T-cell (primary cell): ENCODE measurements around the gene UBAP1L. TPM values are rescaled to one million over a fixed set of nuclear protein-coding genes. Genes with fewer than 3 reads are reported as not detected.
A peak's percentile ranks its signal among the peaks of the same experiment; 100 is the strongest.

ENCODE experiments used
- ATAC-seq, 4 experiments: fragments of 200-7000 bp in 3 of 4; fragments of 150-1000 bp in 1 of 4; cut with Tn5 transposase; replicated peaks in 1 of 4; 1 replicate in 3 of 4; 2 replicates in 1 of 4; pipeline ENCODE4 v1.10.0; 2021; ENCODE audit warnings: moderate library complexity in 3 of 4, mild to moderate bottlenecking in 2 of 4, moderate number of reproducible peaks in 1 of 4
- CTCF ChIA-PET, 2 donors: fragments of 300-600 bp; sonication (Branson Sonifier 250); formaldehyde crosslinking; loops; one replicate each; lab custom pipeline; 2022; ENCODE audit warnings: antibody characterized with exemption in 2 of 2; lab: Charles Lee
- POLR2A ChIA-PET, 2 donors: fragments of 300-600 bp; sonication (Branson Sonifier 250); formaldehyde crosslinking; loops; one replicate each; lab custom pipeline; 2022; ENCODE audit warnings: antibody characterized with exemption in 2 of 2; lab: Charles Lee
- DNase-seq, 35 experiments: peaks; one replicate each; pipeline versions ENCODE4 v3.0.0 to v3.0.0-alpha.2; 2013 to 2023
- H3K27ac ChIP-seq: one replicate; pipeline ENCODE4 v1.5.1; 2013; ENCODE audit warnings: low read length
- H3K27me3 ChIP-seq, 2 experiments: replicated peaks in 1 of 2; 1 replicate in 1 of 2; 2 replicates in 1 of 2; pipeline versions ENCODE4 v1.6.1 to v1.7.0; 2013; ENCODE audit warnings: low read length in 1 of 2, mixed read lengths in 1 of 2; ENCODE audit not compliant: control insufficient read depth in 2 of 2, insufficient read depth in 2 of 2; ENCODE audit errors: extremely low read depth in 1 of 2
- H3K36me3 ChIP-seq, 2 donors: 1 replicate in 1 of 2; 2 replicates in 1 of 2; pipeline versions ENCODE4 v1.6.1 to v1.7.0; 2013; ENCODE audit warnings: low read length in 1 of 2; ENCODE audit not compliant: control insufficient read depth in 2 of 2, insufficient read depth in 1 of 2; ENCODE audit errors: extremely low read depth in 1 of 2
- H3K4me1 ChIP-seq, 2 experiments: 1 replicate in 1 of 2; 2 replicates in 1 of 2; pipeline versions ENCODE4 v1.6.1 to v1.7.0; 2013; ENCODE audit warnings: low read length in 2 of 2, mixed read lengths in 1 of 2; ENCODE audit not compliant: insufficient read depth in 2 of 2, control insufficient read depth in 1 of 2; ENCODE audit errors: extremely low read depth in 1 of 2
- H3K4me3 ChIP-seq, 2 donors: 1 replicate in 1 of 2; 2 replicates in 1 of 2; pipeline versions ENCODE4 v1.5.1 to v1.7.0; 2013; ENCODE audit warnings: mild to moderate bottlenecking in 2 of 2, low read length in 1 of 2, moderate library complexity in 1 of 2; ENCODE audit not compliant: control insufficient read depth in 1 of 2; ENCODE audit errors: extremely low read depth in 1 of 2
- H3K9me3 ChIP-seq: 2 replicates; pipeline ENCODE4 v1.7.0; 2013
- H3K27ac Mint-ChIP-seq, 2 donors: one replicate each; pipeline ENCODE4 v1.8.0; 2020 to 2021; ENCODE audit warnings: mild to moderate bottlenecking in 2 of 2, mixed read lengths in 2 of 2
- H3K27me3 Mint-ChIP-seq, 2 donors: one replicate each; pipeline ENCODE4 v1.8.0; 2021 to 2022; ENCODE audit warnings: mixed read lengths in 2 of 2
- H3K36me3 Mint-ChIP-seq: one replicate; pipeline ENCODE4 v1.8.0; 2021; ENCODE audit warnings: mixed read lengths
- H3K4me1 Mint-ChIP-seq, 3 donors: one replicate each; pipeline ENCODE4 v1.8.0; 2020 to 2022; ENCODE audit warnings: mixed read lengths in 3 of 3, mild to moderate bottlenecking in 1 of 3
- H3K4me3 Mint-ChIP-seq, 3 donors: one replicate each; pipeline ENCODE4 v1.8.0; 2020 to 2022; ENCODE audit warnings: mild to moderate bottlenecking in 3 of 3, mixed read lengths in 3 of 3, moderate library complexity in 3 of 3
- H3K9me3 Mint-ChIP-seq, 3 donors: one replicate each; pipeline ENCODE4 v1.8.0; 2020 to 2022; ENCODE audit warnings: mixed read lengths in 3 of 3
- WGBS: methylation state at CpG from one replicate; pipeline ENCODE4 v1.1.5; 2013; ENCODE audit warnings: missing lambda C conversion rate; ENCODE audit not compliant: insufficient coverage; 5-methylcytosine and 5-hydroxymethylcytosine counted together
- total RNA-seq, 35 experiments: library from RNA in 6 of 35; stranded (reverse) in 6 of 35; fragments of 120-200 nt in 1 of 35; gene quantifications; one replicate each; pipeline versions ENCODE4 v1.2.1 to v1.2.4 and lab custom pipeline; 2013 to 2026

Gene UBAP1L
- total RNA-seq, 5 donors from 2014 or later (not counting 1 experiment from before 2014, with no cell fraction given), result 12.5 to 15.1 (median 13.2) TPM

DNA sequence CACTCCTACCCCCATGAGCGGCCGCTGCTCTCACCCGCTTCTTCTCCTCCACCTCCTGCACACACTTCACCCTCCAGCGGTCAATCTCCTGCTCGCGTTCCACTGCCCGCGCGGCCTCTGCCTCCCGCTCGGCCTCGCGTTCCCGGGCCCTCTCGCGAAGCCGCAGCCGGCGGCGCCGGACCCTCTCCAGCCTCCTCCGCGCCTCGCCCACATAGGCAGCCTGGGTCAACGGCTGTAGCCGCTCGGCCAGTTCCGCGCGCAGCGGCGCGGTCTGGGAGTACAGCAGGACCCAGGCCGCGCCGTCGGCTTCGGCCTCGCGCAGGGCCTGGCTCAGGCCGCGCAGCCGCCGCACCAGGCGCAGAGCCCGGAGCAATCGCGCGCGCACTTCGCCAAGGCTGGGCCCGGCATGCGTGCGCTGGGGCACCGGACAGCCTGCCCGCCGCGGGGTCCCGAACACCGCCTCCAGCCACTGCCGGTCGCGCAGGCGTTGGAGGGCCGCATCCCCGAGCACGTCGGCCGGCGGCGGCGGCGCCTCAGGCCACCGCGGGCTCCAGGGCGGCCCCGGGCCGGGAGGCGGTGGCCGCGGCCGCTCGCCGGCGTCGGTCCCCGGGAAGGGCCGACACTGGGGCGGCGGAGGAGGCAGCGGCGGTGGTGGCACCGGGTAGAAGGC lies 18.0 kb upstream of the UBAP1L start:
- Histone ChIP-seq H3K4me3 (peak overlapping the region; percentile 55 to 90), H3K9me3 (no peaks in the 10 kb centered on the region), H3K36me3 (peaks cover 8 to 18% of the 10 kb centered on the region in 2 donors), H3K4me1 (peaks cover 5 to 24% of the 10 kb centered on the region in 2 experiments), H3K27me3 (peaks cover 0 to 3% of the 10 kb centered on the region in 2 experiments), H3K27ac (no peak overlapping the region)
- H3K4me1 Mint-ChIP-seq, result peaks cover 36 to 44% (median 41%) of the 10 kb centered on the region in 3 donors
- H3K27ac Mint-ChIP-seq, result peak overlapping the region; percentile 48 to 66
- ATAC-seq (peak; percentile 28 to 56 (median 46)), DNase-seq (peak in 19 of 35 experiments; percentile 1 to 33 (median 10))
- ChIA-PET POLR2A (interaction anchor here in 1 of 2 donors (0.8 kb wide), 1 partner anchor 49 kb away, joined by 3 read pairs; no protein-coding TSS in a partner anchor), CTCF (interaction anchor here in 1 of 2 donors (0.6 kb wide), 1 partner anchor 152 kb away, joined by 3 read pairs; no protein-coding TSS in a partner anchor)
- peaks cover 23% of the 10 kb centered on the region for H3K36me3 Mint-ChIP-seq
- H3K4me3 Mint-ChIP-seq, result peak overlapping the region; percentile 82 to 95 (median 85)
- H3K9me3 Mint-ChIP-seq, result peaks cover 0 to 5% (median 0%) of the 10 kb centered on the region in 3 donors
- no peaks in the 10 kb centered on the region for H3K27me3 Mint-ChIP-seq
- WGBS, result under 1% methylated on average over 93 of the region's 93 CpGs

DNA sequence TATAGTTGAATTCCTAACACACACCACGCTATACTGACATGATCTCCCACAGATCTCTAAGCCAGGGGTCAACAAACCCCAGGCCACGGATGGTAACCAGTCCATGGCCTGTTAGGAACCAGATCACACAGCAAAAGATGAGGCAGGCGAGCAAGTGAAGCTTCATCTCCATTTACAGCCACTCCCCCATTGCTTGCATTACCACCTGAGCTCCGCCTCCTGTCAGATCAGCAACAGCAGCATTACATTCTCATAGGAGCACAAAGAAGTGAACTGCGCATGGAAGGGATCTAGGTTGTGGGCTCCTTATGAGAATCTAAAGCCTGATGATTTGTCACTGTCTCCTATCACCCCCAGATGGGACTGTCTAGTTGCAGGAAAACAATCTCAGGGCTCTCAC lies 15.9 kb upstream of the UBAP1L start:
- Histone ChIP-seq H3K27me3 (peaks cover 0 to 3% of the 10 kb centered on the region in 2 experiments), H3K9me3 (no peaks in the 10 kb centered on the region), H3K4me3 (no peak overlapping the region), H3K4me1 (peaks cover 5 to 24% of the 10 kb centered on the region in 2 experiments), H3K36me3 (peaks cover 11 to 36% of the 10 kb centered on the region in 2 donors), H3K27ac (no peak overlapping the region)
- ChIA-PET CTCF (interaction anchor here in 1 of 2 donors (0.6 kb wide), 1 partner anchor 1805 kb away, joined by 6 read pairs; no protein-coding TSS in a partner anchor), POLR2A (no interaction called here)
- peak overlapping the region; percentile 1 to 24 (median 7) for H3K4me3 Mint-ChIP-seq
- H3K9me3 Mint-ChIP-seq, result no peaks in the 10 kb centered on the region
- DNase-seq (no peak), ATAC-seq (no peak)
- peaks cover 44 to 55% (median 50%) of the 10 kb centered on the region in 3 donors for H3K4me1 Mint-ChIP-seq
- peaks cover 25% of the 10 kb centered on the region for H3K36me3 Mint-ChIP-seq
- no peak overlapping the region for H3K27ac Mint-ChIP-seq
- H3K27me3 Mint-ChIP-seq, result no peaks in the 10 kb centered on the region
- 95% methylated on average over 3 of the region's 5 CpGs for WGBS

DNA sequence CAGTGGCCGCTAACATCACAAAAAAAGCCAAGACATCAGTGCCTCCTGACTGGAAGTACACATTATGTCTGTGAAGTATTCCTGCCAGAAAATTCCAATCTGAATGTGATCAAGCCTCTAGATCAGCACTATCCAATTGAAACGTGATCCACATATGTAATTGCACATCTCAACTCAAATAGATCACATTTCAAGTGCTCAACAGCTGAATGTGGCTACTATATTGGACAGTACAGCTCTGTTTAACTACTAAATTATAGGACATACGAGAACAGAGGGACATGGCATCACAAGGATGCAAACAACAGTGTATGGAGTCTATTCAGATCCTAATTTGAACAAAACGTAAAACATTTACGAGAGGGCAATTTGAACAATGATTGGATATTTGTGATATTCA lies 542 bp upstream of the UBAP1L start:
- ATAC-seq, result no peak
- no peak for DNase-seq
- WGBS, result 87% methylated on average over 3 of the region's 5 CpGs
- Histone ChIP-seq H3K9me3 (no peaks in the 10 kb centered on the region), H3K27me3 (no peaks in the 10 kb centered on the region), H3K4me1 (no peaks in the 10 kb centered on the region), H3K4me3 (no peak overlapping the region), H3K36me3 (peaks cover 4 to 66% of the 10 kb centered on the region in 2 donors), H3K27ac (no peak overlapping the region)
- Mint-ChIP-seq H3K9me3 (no peaks in the 10 kb centered on the region), H3K27ac (no peak overlapping the region), H3K4me1 (no peaks in the 10 kb centered on the region), H3K27me3 (no peaks in the 10 kb centered on the region), H3K4me3 (no peak overlapping the region), H3K36me3 (peaks cover 59% of the 10 kb centered on the region)
- CTCF ChIA-PET, result interaction anchor here (0.6 to 1.1 kb wide), 3 partner anchors 164 to 1771 kb away, joined by 3 to 6 read pairs (median 5); no protein-coding TSS in a partner anchor
- POLR2A ChIA-PET, result no interaction called here

DNA sequence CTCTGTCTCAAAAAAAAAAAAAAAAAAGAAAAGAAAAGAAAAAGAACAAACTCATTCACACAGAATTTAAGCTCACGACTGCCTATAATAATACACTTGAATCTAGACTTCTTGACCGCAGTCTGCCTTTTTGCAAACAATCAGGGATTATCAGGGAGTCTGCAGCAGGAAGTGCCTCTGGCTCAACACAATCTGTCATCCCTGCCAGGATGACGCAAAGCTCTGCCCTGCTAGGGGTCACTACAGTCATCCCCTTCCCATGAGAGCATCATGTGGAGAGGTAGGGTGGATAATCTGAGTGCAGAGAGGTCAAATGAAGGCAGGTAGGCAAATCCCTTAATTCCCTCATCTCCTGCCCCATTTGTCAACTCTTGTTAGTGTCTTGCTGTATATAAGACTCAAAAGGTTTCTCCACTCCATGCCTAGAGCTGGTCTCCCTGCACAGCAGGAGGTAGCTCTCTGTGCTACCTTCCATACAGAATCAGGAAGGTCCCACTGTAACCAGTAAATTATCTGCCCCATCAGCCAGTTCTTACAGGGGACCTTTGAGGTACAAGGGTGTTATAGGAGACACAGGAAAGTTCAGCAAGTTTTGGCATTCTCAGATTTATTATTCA lies 4.2 kb downstream of the UBAP1L start:
- Mint-ChIP-seq H3K27me3 (no peaks in the 10 kb centered on the region), H3K4me3 (no peak overlapping the region), H3K9me3 (no peaks in the 10 kb centered on the region), H3K4me1 (no peaks in the 10 kb centered on the region), H3K27ac (no peak overlapping the region), H3K36me3 (peaks cover 45% of the 10 kb centered on the region)
- ATAC-seq, result no peak
- Histone ChIP-seq H3K4me3 (no peak overlapping the region), H3K27me3 (no peaks in the 10 kb centered on the region), H3K36me3 (peaks cover 4 to 30% of the 10 kb centered on the region in 2 donors), H3K9me3 (no peaks in the 10 kb centered on the region), H3K27ac (no peak overlapping the region), H3K4me1 (no peaks in the 10 kb centered on the region)
- ChIA-PET POLR2A (no interaction called here), CTCF (no interaction called here)
- no peak for DNase-seq
- WGBS, result 100% methylated on average over 2 of the region's 3 CpGs

DNA sequence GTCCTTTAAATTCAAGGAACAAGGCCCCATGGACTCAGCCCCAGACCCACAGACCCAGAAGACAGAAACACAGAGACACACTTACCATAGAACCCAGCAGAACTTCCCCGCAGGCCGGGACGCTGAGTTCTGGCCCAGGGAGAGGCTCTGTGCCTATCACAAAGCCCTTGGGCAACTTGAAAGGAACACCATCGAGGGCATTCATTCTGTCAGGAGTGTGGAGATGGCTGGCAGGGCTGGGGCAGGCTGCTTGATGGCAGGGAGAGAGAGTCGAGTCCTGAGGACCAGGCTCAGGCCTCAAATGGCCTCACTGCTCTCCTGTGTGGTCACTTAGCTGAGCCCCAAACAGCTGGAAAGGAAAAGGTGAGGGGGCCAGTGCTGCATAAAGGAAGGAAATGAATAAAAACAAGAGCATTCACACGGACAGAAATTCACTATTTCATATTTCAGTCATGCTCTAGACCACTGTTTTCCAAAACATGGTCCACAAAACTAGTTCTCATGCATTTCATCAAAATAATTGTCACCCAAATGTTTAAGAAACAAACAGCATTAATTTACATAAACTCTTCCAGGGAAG lies 8.9 kb downstream of the UBAP1L start:
- H3K36me3 Mint-ChIP-seq, result peaks cover 36% of the 10 kb centered on the region
- peaks cover 4 to 15% of the 10 kb centered on the region in 2 donors for H3K36me3 ChIP-seq
- H3K4me1 ChIP-seq, result peaks cover 0 to 2% of the 10 kb centered on the region in 2 experiments
- POLR2A ChIA-PET, result no interaction called here
- H3K4me1 Mint-ChIP-seq, result peaks cover 4% of the 10 kb centered on the region in 3 donors
- H3K27me3 Mint-ChIP-seq, result no peaks in the 10 kb centered on the region
- CTCF ChIA-PET, result no interaction called here
- H3K27ac Mint-ChIP-seq, result peak overlapping the region in 1 of 2 donors; percentile 44
- no peak overlapping the region for H3K4me3 ChIP-seq
- ATAC-seq (no peak), DNase-seq (no peak)
- no peak overlapping the region for H3K27ac ChIP-seq
- no peak overlapping the region for H3K4me3 Mint-ChIP-seq
- no peaks in the 10 kb centered on the region for H3K9me3 ChIP-seq
- 68% methylated on average over 5 of the region's 6 CpGs for WGBS
- H3K9me3 Mint-ChIP-seq, result no peaks in the 10 kb centered on the region
- H3K27me3 ChIP-seq, result no peaks in the 10 kb centered on the region

DNA sequence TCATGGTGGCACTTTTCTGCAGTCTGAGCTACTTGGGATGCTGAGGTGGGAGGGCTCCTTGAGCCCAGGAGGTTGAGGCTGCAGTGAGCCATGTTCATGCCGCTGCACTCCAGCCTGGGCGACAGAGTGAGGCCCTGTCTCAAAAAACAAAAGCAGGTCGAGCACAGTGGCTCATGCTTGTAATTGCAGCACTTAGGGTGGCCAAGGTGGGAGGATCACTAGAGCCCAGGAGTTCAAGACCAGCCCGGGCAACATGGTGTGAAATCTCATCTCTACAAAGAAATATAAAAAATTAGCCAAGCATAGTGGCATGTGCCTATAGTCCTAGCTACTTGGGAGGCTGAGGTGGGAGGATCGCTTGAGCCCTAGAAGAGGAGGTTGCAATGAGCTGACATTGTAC lies 10.0 kb downstream of the UBAP1L start:
- POLR2A ChIA-PET, result no interaction called here
- H3K4me1 Mint-ChIP-seq, result peaks cover 4% of the 10 kb centered on the region in 3 donors
- H3K9me3 ChIP-seq, result no peaks in the 10 kb centered on the region
- peaks cover 0 to 2% of the 10 kb centered on the region in 2 experiments for H3K4me1 ChIP-seq
- DNase-seq, result no peak
- CTCF ChIA-PET, result no interaction called here
- H3K36me3 Mint-ChIP-seq, result peaks cover 36% of the 10 kb centered on the region
- 89% methylated on average over 3 of the region's 5 CpGs for WGBS
- H3K4me3 ChIP-seq, result no peak overlapping the region
- H3K9me3 Mint-ChIP-seq, result no peaks in the 10 kb centered on the region
- H3K27me3 ChIP-seq, result no peaks in the 10 kb centered on the region
- no peak for ATAC-seq
- no peaks in the 10 kb centered on the region for H3K27me3 Mint-ChIP-seq
- no peak overlapping the region for H3K27ac ChIP-seq
- H3K27ac Mint-ChIP-seq, result no peak overlapping the region
- H3K4me3 Mint-ChIP-seq, result no peak overlapping the region
- peaks cover 0 to 21% of the 10 kb centered on the region in 2 donors for H3K36me3 ChIP-seq
